ENCODE data around the gene PON3. TPM values are rescaled to one million over a fixed set of nuclear protein-coding genes. Genes with fewer than 3 reads are reported as not detected.
A peak's percentile ranks its signal among the peaks of the same experiment; 100 is the strongest.

Gene PON3
- polyA plus RNA-seq, 2 donors = 0.71 to 1.2 TPM

GRCh38 chr7:95330204-95330960, 65.8 kb downstream of the PON3 start:
- WGBS, 2 donors = 29 to 30% methylated on average over 4 of the region's 4 CpGs
- peak overlapping the region in 1 of 2 donors; percentile 43 for H3K4me3 ChIP-seq (ENCODE audit: low read depth in 1 of 2, low read length in 2 of 2)
- no peak overlapping the region for H3K27ac ChIP-seq (ENCODE audit: low read depth in 2 of 2, low read length in 1 of 2)

GRCh38 chr7:95327356-95327755, 68.8 kb downstream of the PON3 start:
- Histone ChIP-seq H3K27ac (ENCODE audit: low read depth in 2 of 2, low read length in 1 of 2) (no peak overlapping the region), H3K4me1 (ENCODE audit: control insufficient read depth in 2 of 2, insufficient read depth in 2 of 2, low read length in 1 of 2) (no peaks in the 10 kb centered on the region), H3K9me3 (ENCODE audit: control insufficient read depth in 2 of 2, insufficient read depth in 1 of 2, low read depth in 1 of 2, low read length in 1 of 2) (no peaks in the 10 kb centered on the region), H3K27me3 (ENCODE audit: control insufficient read depth in 1 of 2, insufficient read depth in 2 of 2, low read length in 2 of 2) (peaks cover 0 to 5% of the 10 kb centered on the region in 2 donors), H3K36me3 (ENCODE audit: control insufficient read depth in 2 of 2, insufficient read depth in 2 of 2, low read length in 1 of 2) (no peaks in the 10 kb centered on the region), H3K4me3 (ENCODE audit: low read depth in 1 of 2, low read length in 2 of 2) (no peak overlapping the region)
- WGBS, 2 donors = 84 to 85% methylated on average over 3 of the region's 3 CpGs

More at GRCh38 chr7:95330204-95330960, 65.8 kb downstream of the PON3 start:
- H3K27me3 ChIP-seq (ENCODE audit: control insufficient read depth in 1 of 2, insufficient read depth in 2 of 2, low read length in 2 of 2) = peaks cover 0 to 2% of the 10 kb centered on the region in 2 donors
- no peaks in the 10 kb centered on the region for H3K9me3 ChIP-seq (ENCODE audit: control insufficient read depth in 2 of 2, insufficient read depth in 1 of 2, low read depth in 1 of 2, low read length in 1 of 2)
- no peaks in the 10 kb centered on the region for H3K36me3 ChIP-seq (ENCODE audit: control insufficient read depth in 2 of 2, insufficient read depth in 2 of 2, low read length in 1 of 2)
- H3K4me1 ChIP-seq (ENCODE audit: control insufficient read depth in 2 of 2, insufficient read depth in 2 of 2, low read length in 1 of 2) = no peaks in the 10 kb centered on the region

GRCh38 chr7:95324431-95324830, 71.7 kb downstream of the PON3 start, which contains the start of gene PON1:
Gene PON1, minus strand, starts transcription at chr7:95324532. Its CDS starts 57 bp downstream, at chr7:95324475.
- Histone ChIP-seq H3K4me1 (ENCODE audit: control insufficient read depth in 2 of 2, insufficient read depth in 2 of 2, low read length in 1 of 2) (no peaks in the 10 kb centered on the region), H3K9me3 (ENCODE audit: control insufficient read depth in 2 of 2, insufficient read depth in 1 of 2, low read depth in 1 of 2, low read length in 1 of 2) (no peaks in the 10 kb centered on the region), H3K36me3 (ENCODE audit: control insufficient read depth in 2 of 2, insufficient read depth in 2 of 2, low read length in 1 of 2) (no peaks in the 10 kb centered on the region), H3K27ac (ENCODE audit: low read depth in 2 of 2, low read length in 1 of 2) (no peak within 1 kb of the TSS), H3K27me3 (ENCODE audit: control insufficient read depth in 1 of 2, insufficient read depth in 2 of 2, low read length in 2 of 2) (peaks cover 0 to 5% of the 10 kb centered on the region in 2 donors), H3K4me3 (ENCODE audit: low read depth in 1 of 2, low read length in 2 of 2) (no peak within 1 kb of the TSS)
- WGBS, 2 donors = 22% methylated on average over 18 to 20 of the region's 20 CpGs

GRCh38 chr7:95323410-95324129, 72.6 kb downstream of the PON3 start:
- Histone ChIP-seq H3K9me3 (ENCODE audit: control insufficient read depth in 2 of 2, insufficient read depth in 1 of 2, low read depth in 1 of 2, low read length in 1 of 2) (no peaks in the 10 kb centered on the region), H3K4me3 (ENCODE audit: low read depth in 1 of 2, low read length in 2 of 2) (no peak overlapping the region), H3K27ac (ENCODE audit: low read depth in 2 of 2, low read length in 1 of 2) (no peak overlapping the region), H3K4me1 (ENCODE audit: control insufficient read depth in 2 of 2, insufficient read depth in 2 of 2, low read length in 1 of 2) (no peaks in the 10 kb centered on the region), H3K27me3 (ENCODE audit: control insufficient read depth in 1 of 2, insufficient read depth in 2 of 2, low read length in 2 of 2) (peaks cover 0 to 5% of the 10 kb centered on the region in 2 donors), H3K36me3 (ENCODE audit: control insufficient read depth in 2 of 2, insufficient read depth in 2 of 2, low read length in 1 of 2) (no peaks in the 10 kb centered on the region)
- WGBS, 2 donors = 85% methylated on average over 9 of the region's 9 CpGs

GRCh38 chr7:95322854-95323253, 73.3 kb downstream of the PON3 start:
- H3K4me3 ChIP-seq (ENCODE audit: low read depth in 1 of 2, low read length in 2 of 2) = no peak overlapping the region
- H3K4me1 ChIP-seq (ENCODE audit: control insufficient read depth in 2 of 2, insufficient read depth in 2 of 2, low read length in 1 of 2) = no peaks in the 10 kb centered on the region
- H3K27ac ChIP-seq (ENCODE audit: low read depth in 2 of 2, low read length in 1 of 2) = no peak overlapping the region
- H3K9me3 ChIP-seq (ENCODE audit: control insufficient read depth in 2 of 2, insufficient read depth in 1 of 2, low read depth in 1 of 2, low read length in 1 of 2) = no peaks in the 10 kb centered on the region
- 68 to 76% methylated on average over 2 of the region's 2 CpGs for WGBS, 2 donors
- no peaks in the 10 kb centered on the region for H3K36me3 ChIP-seq (ENCODE audit: control insufficient read depth in 2 of 2, insufficient read depth in 2 of 2, low read length in 1 of 2)
- H3K27me3 ChIP-seq (ENCODE audit: control insufficient read depth in 1 of 2, insufficient read depth in 2 of 2, low read length in 2 of 2) = peaks cover 0 to 5% of the 10 kb centered on the region in 2 donors

GRCh38 chr7:95322396-95322795, 73.8 kb downstream of the PON3 start:
- Histone ChIP-seq H3K36me3 (ENCODE audit: control insufficient read depth in 2 of 2, insufficient read depth in 2 of 2, low read length in 1 of 2) (no peaks in the 10 kb centered on the region), H3K27ac (ENCODE audit: low read depth in 2 of 2, low read length in 1 of 2) (no peak overlapping the region), H3K27me3 (ENCODE audit: control insufficient read depth in 1 of 2, insufficient read depth in 2 of 2, low read length in 2 of 2) (peaks cover 0 to 5% of the 10 kb centered on the region in 2 donors), H3K4me3 (ENCODE audit: low read depth in 1 of 2, low read length in 2 of 2) (no peak overlapping the region), H3K9me3 (ENCODE audit: control insufficient read depth in 2 of 2, insufficient read depth in 1 of 2, low read depth in 1 of 2, low read length in 1 of 2) (no peaks in the 10 kb centered on the region), H3K4me1 (ENCODE audit: control insufficient read depth in 2 of 2, insufficient read depth in 2 of 2, low read length in 1 of 2) (no peaks in the 10 kb centered on the region)
- 81 to 88% methylated on average over 8 of the region's 8 CpGs for WGBS, 2 donors

GRCh38 chr7:95321720-95322119, 74.5 kb downstream of the PON3 start:
- H3K27me3 ChIP-seq (ENCODE audit: control insufficient read depth in 1 of 2, insufficient read depth in 2 of 2, low read length in 2 of 2) = peaks cover 0 to 5% of the 10 kb centered on the region in 2 donors
- H3K4me1 ChIP-seq (ENCODE audit: control insufficient read depth in 2 of 2, insufficient read depth in 2 of 2, low read length in 1 of 2) = no peaks in the 10 kb centered on the region
- H3K4me3 ChIP-seq (ENCODE audit: low read depth in 1 of 2, low read length in 2 of 2) = no peak overlapping the region
- no peak overlapping the region for H3K27ac ChIP-seq (ENCODE audit: low read depth in 2 of 2, low read length in 1 of 2)
- H3K9me3 ChIP-seq (ENCODE audit: control insufficient read depth in 2 of 2, insufficient read depth in 1 of 2, low read depth in 1 of 2, low read length in 1 of 2) = no peaks in the 10 kb centered on the region
- no peaks in the 10 kb centered on the region for H3K36me3 ChIP-seq (ENCODE audit: control insufficient read depth in 2 of 2, insufficient read depth in 2 of 2, low read length in 1 of 2)
- 53 to 65% methylated on average over 1 of the region's 1 CpG for WGBS, 2 donors

- H3K27me3 ChIP-seq (ENCODE audit: control insufficient read depth in 1 of 2, insufficient read depth in 2 of 2, low read length in 2 of 2) = peaks cover 0 to 5% of the 10 kb centered on the region in 2 donors
- no peak overlapping the region for H3K4me3 ChIP-seq (ENCODE audit: low read depth in 1 of 2, low read length in 2 of 2)
- no peaks in the 10 kb centered on the region for H3K9me3 ChIP-seq (ENCODE audit: control insufficient read depth in 2 of 2, insufficient read depth in 1 of 2, low read depth in 1 of 2, low read length in 1 of 2)
- no peaks in the 10 kb centered on the region for H3K4me1 ChIP-seq (ENCODE audit: control insufficient read depth in 2 of 2, insufficient read depth in 2 of 2, low read length in 1 of 2)
- H3K27ac ChIP-seq (ENCODE audit: low read depth in 2 of 2, low read length in 1 of 2) = no peak overlapping the region
- WGBS, 2 donors = 97 to 98% methylated on average over 1 of the region's 1 CpG
- H3K36me3 ChIP-seq (ENCODE audit: control insufficient read depth in 2 of 2, insufficient read depth in 2 of 2, low read length in 1 of 2) = no peaks in the 10 kb centered on the region
These were observed 75.5 kb downstream of the PON3 start for GRCh38 chr7:95320651-95321050.

- Histone ChIP-seq H3K27ac (ENCODE audit: low read depth in 2 of 2, low read length in 1 of 2) (no peak overlapping the region), H3K4me1 (ENCODE audit: control insufficient read depth in 2 of 2, insufficient read depth in 2 of 2, low read length in 1 of 2) (no peaks in the 10 kb centered on the region), H3K4me3 (ENCODE audit: low read depth in 1 of 2, low read length in 2 of 2) (no peak overlapping the region), H3K36me3 (ENCODE audit: control insufficient read depth in 2 of 2, insufficient read depth in 2 of 2, low read length in 1 of 2) (no peaks in the 10 kb centered on the region), H3K27me3 (ENCODE audit: control insufficient read depth in 1 of 2, insufficient read depth in 2 of 2, low read length in 2 of 2) (no peaks in the 10 kb centered on the region), H3K9me3 (ENCODE audit: control insufficient read depth in 2 of 2, insufficient read depth in 1 of 2, low read depth in 1 of 2, low read length in 1 of 2) (no peaks in the 10 kb centered on the region)
- WGBS, 2 donors = 91 to 96% methylated on average over 1 of the region's 1 CpG
These were observed 76.6 kb downstream of the PON3 start for GRCh38 chr7:95319570-95319969.

All from esophagus (tissue), 2 donors.